ENCODE results near the gene FERMT3.

The FERMT3 gene

GRCh38 chr11:64251016-64251752 lies 44.7 kb downstream of the FERMT3 start, which contains the start of gene PLCB3:
Gene PLCB3 (plus strand): TSS chr11:64251530. CDS start chr11:64251650, 120 bp downstream.
- DNase-seq = peak; percentile 81

GRCh38 chr11:64251753-64252002 lies 45.2 kb downstream of the FERMT3 start:
- no peak for DNase-seq

DNA sequence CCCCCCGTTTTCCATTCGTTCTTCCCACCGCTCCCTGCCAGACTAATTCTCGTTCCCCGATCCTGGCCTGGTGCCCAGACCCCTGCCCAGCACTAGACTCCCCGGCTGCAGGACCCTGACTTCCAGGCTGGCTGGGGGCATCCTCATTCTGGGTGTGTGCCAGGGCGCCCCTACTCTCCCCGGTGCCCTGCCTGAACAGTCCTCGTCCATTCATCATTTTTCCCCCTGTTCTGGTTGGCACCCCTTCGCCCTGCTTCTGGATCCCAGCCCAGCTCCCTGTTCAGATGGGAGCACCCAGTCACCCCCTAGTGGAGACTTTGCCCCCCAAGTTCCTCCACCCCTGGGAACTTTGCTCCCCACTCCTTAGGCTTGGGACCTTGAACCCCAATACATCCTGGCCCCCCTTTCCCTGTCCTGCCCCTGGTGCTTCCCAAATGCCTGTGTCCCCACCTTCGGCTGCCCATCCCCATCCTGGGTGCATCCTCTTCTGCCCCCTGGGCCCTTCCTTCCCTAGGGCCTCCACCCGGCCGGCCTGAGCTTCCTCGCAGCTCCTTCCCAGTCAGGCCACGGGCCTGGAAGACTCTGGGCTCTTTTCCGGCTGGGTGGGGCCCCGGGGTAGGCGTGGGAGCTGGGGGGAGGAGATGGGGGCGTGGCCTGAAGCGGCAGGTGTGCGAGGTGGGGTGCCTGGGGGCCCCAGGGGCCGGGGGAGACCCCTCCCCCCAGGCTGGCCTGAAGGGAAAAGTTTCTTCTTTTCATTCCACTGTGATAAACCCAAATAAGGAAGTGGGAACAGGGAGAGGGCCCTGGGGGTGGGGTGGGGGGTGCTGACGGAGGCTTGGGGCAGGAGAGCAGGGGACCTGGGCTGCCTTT lies 45.7 kb downstream of the FERMT3 start:
- DNase-seq = peak; percentile 47

DNA sequence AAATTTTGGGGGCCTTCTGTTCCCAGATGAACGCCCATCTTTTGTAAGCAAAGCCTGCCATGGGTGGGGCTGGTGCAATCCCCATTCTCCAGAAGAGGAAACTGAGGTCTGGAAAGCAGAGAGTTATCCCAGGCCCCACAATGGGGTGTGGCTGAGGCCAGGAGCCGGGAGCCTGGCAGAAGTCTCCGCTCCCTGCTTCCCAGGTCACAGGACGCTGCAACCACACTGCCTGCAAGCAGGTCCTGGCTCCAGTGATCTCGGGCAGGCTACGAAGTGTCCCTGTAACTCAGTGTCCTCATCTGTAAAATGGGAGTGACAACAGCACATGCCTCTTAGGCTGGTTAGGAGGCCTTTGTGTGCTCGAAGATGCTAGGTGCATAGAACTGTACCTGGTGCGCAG lies 46.5 kb downstream of the FERMT3 start:
- peak; percentile 2 for DNase-seq

GRCh38 chr11:64253481-64253880 lies 47.0 kb downstream of the FERMT3 start:
- DNase-seq = peak; percentile 2

GRCh38 chr11:64254326-64254725 lies 47.8 kb downstream of the FERMT3 start:
- no peak for DNase-seq

- no peak for DNase-seq
Observed at GRCh38 chr11:64255135-64256128, 48.9 kb downstream of the FERMT3 start.

GRCh38 chr11:64256300-64256699 lies 49.8 kb downstream of the FERMT3 start:
- DNase-seq = peak; percentile 3

DNA sequence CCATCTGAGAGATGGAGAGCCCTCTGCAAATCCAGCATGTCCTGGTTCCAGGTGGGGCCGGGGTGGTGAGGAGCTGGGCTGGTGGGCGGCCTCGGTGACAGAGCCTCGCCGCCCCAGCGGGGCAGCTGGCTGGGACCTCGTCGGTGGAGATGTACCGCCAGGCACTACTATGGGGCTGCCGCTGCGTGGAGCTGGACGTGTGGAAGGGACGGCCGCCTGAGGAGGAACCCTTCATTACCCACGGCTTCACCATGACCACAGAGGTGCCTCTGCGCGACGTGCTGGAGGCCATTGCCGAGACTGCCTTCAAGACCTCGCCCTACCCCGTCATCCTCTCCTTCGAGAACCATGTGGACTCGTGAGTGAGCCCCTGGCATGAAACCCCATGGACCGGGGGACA lies 51.8 kb downstream of the FERMT3 start:
- DNase-seq = no peak

DNA sequence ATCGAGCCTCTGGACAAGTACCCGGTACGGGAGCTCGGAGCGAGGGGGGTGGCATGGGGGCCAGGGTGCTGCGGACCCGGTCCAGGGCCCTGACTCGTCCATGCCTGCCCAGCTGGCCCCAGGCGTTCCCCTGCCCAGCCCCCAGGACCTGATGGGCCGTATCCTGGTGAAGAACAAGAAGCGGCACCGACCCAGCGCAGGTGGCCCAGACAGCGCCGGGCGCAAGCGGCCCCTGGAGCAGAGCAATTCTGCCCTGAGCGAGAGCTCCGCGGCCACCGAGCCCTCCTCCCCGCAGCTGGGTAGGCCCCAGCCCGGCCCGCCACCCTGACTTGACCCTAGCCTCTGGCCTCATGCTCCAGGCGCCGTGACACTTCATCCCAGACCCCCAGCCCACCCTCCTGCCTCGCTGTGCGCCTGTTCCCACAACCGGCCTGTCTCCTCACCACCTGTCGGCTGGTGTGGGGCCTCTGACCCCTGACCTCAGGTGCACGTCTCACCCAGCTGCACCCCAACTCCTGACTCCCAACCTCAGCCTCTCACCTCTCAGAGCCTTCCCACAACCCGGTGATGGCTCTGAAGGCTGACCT lies 52.5 kb downstream of the FERMT3 start:
- DNase-seq = no peak

GRCh38 chr11:64259533-64260067 lies 53.1 kb downstream of the FERMT3 start:
- DNase-seq = no peak

GRCh38 chr11:64260147-64260708 lies 53.7 kb downstream of the FERMT3 start:
- DNase-seq = no peak

DNA sequence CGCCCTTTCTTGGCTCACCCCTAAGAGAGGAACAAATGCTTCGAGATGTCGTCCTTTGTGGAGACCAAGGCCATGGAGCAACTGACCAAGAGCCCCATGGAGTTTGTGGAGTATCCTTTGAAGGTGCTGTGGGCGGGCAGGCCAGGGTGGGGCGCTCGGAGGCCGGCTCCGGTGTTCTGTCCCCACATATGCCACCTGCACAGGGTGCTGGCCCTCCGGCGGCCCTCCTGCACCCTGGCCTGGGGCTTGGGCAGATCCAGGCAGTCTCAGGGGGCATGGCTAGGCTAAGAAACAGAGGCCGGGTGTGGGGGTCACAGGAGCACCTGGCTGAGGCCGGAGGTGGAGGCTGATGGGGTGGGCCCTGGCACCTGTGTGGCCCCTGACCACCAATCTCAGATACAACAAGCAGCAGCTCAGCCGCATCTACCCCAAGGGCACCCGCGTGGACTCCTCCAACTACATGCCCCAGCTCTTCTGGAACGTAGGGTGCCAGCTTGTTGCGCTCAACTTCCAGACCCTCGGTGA lies 55.1 kb downstream of the FERMT3 start:
- DNase-seq = no peak

DNA sequence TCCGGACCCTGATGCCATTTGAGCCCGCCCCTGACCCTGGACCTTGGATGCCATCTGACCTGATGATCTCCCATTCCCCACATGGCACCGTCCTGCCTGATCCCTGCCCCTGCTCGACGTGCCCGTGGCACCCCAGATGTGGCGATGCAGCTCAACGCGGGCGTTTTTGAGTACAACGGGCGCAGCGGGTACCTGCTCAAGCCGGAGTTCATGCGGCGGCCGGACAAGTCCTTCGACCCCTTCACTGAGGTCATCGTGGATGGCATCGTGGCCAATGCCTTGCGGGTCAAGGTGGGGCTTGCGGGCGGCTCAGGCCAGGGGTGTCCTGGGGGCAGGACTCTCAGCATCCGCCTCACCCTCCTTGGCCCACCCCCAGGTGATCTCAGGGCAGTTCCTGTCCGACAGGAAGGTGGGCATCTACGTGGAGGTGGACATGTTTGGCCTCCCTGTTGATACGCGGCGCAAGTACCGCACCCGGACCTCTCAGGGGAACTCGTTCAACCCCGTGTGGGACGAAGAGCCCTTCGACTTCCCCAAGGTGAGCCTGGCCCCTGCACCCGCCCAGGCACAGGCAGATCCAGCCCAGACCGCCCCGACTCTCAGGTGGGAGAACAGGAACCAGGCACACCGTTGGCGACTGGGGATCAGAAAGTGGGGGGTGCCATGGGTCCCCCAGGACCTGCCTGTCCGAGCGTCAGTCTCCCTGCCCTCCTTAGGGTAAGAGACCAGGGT lies 55.9 kb downstream of the FERMT3 start:
- no peak for DNase-seq

GRCh38 chr11:64263021-64263946 lies 56.8 kb downstream of the FERMT3 start:
- DNase-seq = no peak

GRCh38 chr11:64263947-64264317 lies 57.4 kb downstream of the FERMT3 start:
- no peak for DNase-seq

DNA sequence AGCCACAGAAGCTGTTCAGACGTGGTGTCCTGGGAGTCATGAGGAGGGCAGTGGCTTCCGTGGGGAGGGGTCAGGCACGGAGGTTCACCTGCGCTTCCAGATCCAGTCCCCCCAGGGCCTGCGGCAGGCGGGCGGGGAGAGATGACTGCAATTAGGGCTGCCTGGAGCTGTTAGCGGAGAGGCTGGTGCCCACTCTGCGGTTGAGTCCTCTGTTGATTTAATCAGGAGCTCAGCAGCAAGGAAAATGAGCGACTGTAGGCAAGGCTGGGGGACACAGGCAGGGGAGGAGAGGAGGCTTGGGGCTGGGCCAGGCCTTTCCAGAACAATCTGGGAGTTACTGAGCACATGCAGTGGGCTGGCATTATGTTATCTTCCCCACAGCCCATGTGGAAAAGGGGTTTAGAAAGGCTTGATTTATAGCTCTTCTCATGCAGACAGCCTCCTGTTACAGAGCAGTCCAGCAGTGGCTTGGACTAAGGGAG lies 57.9 kb downstream of the FERMT3 start:
- DNase-seq = no peak

DNA sequence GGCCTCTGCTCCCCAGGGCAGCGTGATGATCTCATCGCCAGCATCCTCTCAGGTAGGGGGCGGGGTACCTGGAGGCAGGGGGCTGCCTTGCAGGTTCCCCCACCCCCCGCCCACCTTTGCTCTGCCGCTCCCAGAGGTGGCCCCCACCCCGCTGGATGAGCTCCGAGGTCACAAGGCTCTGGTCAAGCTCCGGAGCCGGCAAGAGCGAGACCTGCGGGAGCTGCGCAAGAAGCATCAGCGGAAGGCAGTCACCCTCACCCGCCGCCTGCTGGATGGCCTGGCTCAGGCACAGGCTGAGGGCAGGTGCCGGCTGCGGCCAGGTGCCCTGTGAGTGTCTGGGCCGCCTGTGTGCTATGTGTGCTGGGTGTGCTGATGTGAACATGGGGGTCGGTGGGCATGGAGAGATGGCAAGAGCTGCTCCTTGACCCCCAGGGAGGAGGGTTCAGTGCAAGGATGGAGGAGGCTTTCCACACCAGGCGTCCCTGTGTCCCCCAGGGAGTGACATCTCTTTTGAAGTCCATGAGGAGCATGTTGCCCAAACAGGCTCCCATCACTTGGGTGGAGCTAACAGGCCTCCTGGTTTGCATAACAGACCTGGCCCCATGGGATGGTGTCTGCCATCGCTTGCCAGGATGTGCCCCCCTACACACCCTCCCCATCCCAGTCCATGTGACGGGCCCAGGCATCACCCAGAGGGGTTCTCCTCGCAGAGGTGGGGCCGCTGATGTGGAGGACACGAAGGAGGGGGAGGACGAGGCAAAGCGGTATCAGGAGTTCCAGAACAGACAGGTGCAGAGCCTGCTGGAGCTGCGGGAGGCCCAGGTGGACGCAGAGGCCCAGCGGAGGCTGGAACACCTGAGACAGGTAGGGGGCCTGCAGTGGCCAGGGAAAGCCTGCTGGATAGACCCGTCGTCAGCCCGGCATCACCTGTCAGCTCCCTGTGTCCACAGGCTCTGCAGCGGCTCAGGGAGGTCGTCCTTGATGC lies 58.9 kb downstream of the FERMT3 start:
- DNase-seq = no peak

- no peak for DNase-seq
Observed at GRCh38 chr11:64266339-64266738, 59.8 kb downstream of the FERMT3 start.
